K562 (cell line): ENCODE data around the gene GOLGA8J. TPM values are rescaled to one million over a fixed set of nuclear protein-coding genes. Genes with fewer than 3 reads are reported as not detected.

Experiments
- FOXJ2 ChIP-seq: fragments of 200-800 bp; sonication (Bioruptor generic); IDR thresholded peaks from 2 replicates; pipeline ENCODE4 v1.6.1; 2016; ENCODE audit warnings: missing genetic modification characterization, missing compliant biosample characterization
- HMGN3 ChIP-seq: IDR thresholded peaks from 2 replicates; pipeline ENCODE4 v1.6.1; 2011; ENCODE audit warnings: borderline replicate concordance, low read depth, mild to moderate bottlenecking, mixed read lengths, low read length; ENCODE audit not compliant: insufficient read length; ENCODE audit errors: extremely low read depth
- POLR3G ChIP-seq: IDR thresholded peaks from 2 replicates; pipeline ENCODE4 v1.6.1; 2011; ENCODE audit not compliant: insufficient read length, insufficient replicate concordance; ENCODE audit errors: extremely low read depth
- polyA plus RNA-seq, 8 experiments: library from polyadenylated mRNA; depleted of rRNA in 4 of 8; stranded (reverse) in 5 of 8; unstranded in 3 of 8; fragments of >200 nt; fragmentation: Nextera tagmentation in 2 of 8; fragmentation: Illumina TruSeq in 1 of 8; extraction: Ambion mirVana in 2 of 8; extraction: Trizol in 1 of 8; gene quantifications; 2 replicates each; pipeline versions ENCODE4 v1.2.1 to v1.2.3, GENCODE V29; 2011 to 2014; ENCODE audit warnings: inconsistent platforms in 1 of 8, missing spikeins in 1 of 8
- total RNA-seq, 7 experiments: library from RNA; depleted of rRNA in 6 of 7; stranded (reverse); fragments of >200 nt in 6 of 7; fragmentation: Illumina TruSeq in 2 of 7; extraction: Trizol in 2 of 7; gene quantifications; 2 replicates each; pipeline versions ENCODE4 v1.2.1 to v1.2.3, GENCODE V29; 2011 to 2021; ENCODE audit warnings: low replicate concordance in 1 of 7
- TF ChIP-seq, protein P1 (sequence below): fragments of 450-650 bp; IDR thresholded peaks from 2 replicates; pipeline ENCODE4 v1.6.1; 2016; ENCODE audit warnings: mild to moderate bottlenecking
- TF ChIP-seq, protein P2 (sequence below): fragments of 250-450 bp; sonication (Bioruptor Pico); IDR thresholded peaks from 2 replicates; pipeline ENCODE4 v1.5.1; 2021; ENCODE audit warnings: mild to moderate bottlenecking
- TF ChIP-seq, protein P3 (sequence below), 2 experiments: fragments of 450-650 bp in 1 of 2; sonication (generic) in 1 of 2; formaldehyde crosslinking in 1 of 2; IDR thresholded peaks in 1 of 2; conservative IDR thresholded peaks in 1 of 2; 2 replicates each; pipeline versions ENCODE4 v1.6.1 to v1.8.1; 2016 to 2023; ENCODE audit warnings: mild to moderate bottlenecking in 2 of 2, moderate library complexity in 2 of 2, inconsistent platforms in 1 of 2, missing genetic modification reagents in 1 of 2

The GOLGA8J gene
- total and polyA plus RNA-seq, 9 of the 15 experiments (the other 6 are each of a cell fraction or from before 2014, with no cell fraction given), result not detected

GRCh38 chr15:30068326-30068725 lies 14.4 kb upstream of the GOLGA8J start (continued):
- no peak for TF ChIP-seq HMGN3
- TF ChIP-seq POLR3G, result no peak
- TF ChIP-seq, protein P1, sequence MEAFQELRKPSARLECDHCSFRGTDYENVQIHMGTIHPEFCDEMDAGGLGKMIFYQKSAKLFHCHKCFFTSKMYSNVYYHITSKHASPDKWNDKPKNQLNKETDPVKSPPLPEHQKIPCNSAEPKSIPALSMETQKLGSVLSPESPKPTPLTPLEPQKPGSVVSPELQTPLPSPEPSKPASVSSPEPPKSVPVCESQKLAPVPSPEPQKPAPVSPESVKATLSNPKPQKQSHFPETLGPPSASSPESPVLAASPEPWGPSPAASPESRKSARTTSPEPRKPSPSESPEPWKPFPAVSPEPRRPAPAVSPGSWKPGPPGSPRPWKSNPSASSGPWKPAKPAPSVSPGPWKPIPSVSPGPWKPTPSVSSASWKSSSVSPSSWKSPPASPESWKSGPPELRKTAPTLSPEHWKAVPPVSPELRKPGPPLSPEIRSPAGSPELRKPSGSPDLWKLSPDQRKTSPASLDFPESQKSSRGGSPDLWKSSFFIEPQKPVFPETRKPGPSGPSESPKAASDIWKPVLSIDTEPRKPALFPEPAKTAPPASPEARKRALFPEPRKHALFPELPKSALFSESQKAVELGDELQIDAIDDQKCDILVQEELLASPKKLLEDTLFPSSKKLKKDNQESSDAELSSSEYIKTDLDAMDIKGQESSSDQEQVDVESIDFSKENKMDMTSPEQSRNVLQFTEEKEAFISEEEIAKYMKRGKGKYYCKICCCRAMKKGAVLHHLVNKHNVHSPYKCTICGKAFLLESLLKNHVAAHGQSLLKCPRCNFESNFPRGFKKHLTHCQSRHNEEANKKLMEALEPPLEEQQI, result no peak
- no peak for TF ChIP-seq FOXJ2 (tag)
- TF ChIP-seq, protein P2, sequence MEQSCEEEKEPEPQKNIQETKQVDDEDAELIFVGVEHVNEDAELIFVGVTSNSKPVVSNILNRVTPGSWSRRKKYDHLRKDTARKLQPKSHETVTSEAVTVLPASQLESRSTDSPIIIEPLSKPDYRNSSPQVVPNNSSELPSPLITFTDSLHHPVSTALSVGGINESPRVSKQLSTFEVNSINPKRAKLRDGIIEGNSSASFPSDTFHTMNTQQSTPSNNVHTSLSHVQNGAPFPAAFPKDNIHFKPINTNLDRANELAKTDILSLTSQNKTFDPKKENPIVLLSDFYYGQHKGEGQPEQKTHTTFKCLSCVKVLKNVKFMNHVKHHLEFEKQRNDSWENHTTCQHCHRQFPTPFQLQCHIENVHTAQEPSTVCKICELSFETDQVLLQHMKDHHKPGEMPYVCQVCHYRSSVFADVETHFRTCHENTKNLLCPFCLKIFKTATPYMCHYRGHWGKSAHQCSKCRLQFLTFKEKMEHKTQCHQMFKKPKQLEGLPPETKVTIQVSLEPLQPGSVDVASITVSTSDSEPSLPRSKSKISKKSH (CRISPR knock-in tag), result no peak
- TF ChIP-seq, protein P3, sequence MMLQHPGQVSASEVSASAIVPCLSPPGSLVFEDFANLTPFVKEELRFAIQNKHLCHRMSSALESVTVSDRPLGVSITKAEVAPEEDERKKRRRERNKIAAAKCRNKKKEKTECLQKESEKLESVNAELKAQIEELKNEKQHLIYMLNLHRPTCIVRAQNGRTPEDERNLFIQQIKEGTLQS (IDR thresholded peaks at IDR 0.05), result no peak
- TF ChIP-seq, protein P3 (CRISPR knock-in tag; conservative IDR thresholded peaks at IDR 0.05), result no peak
